Measurements from ENCODE around the gene FAM193B. TPM values are rescaled to one million over a fixed set of nuclear protein-coding genes. Genes with fewer than 3 reads are reported as not detected.
A peak's percentile ranks its signal among the peaks of the same experiment; 100 is the strongest.

FAM193B gene
- total RNA-seq, 4 donors from 2014 or later = 16.5 to 117 (median 39.4) TPM

GRCh38 chr5:177484902-177485549 lies 69.3 kb downstream of the FAM193B start:
- TF ChIP-seq, protein P1, sequence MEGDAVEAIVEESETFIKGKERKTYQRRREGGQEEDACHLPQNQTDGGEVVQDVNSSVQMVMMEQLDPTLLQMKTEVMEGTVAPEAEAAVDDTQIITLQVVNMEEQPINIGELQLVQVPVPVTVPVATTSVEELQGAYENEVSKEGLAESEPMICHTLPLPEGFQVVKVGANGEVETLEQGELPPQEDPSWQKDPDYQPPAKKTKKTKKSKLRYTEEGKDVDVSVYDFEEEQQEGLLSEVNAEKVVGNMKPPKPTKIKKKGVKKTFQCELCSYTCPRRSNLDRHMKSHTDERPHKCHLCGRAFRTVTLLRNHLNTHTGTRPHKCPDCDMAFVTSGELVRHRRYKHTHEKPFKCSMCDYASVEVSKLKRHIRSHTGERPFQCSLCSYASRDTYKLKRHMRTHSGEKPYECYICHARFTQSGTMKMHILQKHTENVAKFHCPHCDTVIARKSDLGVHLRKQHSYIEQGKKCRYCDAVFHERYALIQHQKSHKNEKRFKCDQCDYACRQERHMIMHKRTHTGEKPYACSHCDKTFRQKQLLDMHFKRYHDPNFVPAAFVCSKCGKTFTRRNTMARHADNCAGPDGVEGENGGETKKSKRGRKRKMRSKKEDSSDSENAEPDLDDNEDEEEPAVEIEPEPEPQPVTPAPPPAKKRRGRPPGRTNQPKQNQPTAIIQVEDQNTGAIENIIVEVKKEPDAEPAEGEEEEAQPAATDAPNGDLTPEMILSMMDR (IDR thresholded peaks at IDR 0.05) = no peak
- no peak for TF ChIP-seq POLR2A (IDR thresholded peaks at IDR 0.05)
- H3K36me3 ChIP-seq = no peaks in the 10 kb centered on the region
- peaks cover 3 to 17% of the 10 kb centered on the region in 2 donors for H3K4me1 ChIP-seq
- DNase-seq = peak in 1 of 2 donors; percentile 15
- H3K27ac ChIP-seq = peak overlapping the region; percentile 18 to 61
- no peak overlapping the region for H3K4me3 ChIP-seq
- H3K27me3 ChIP-seq = no peaks in the 10 kb centered on the region
- intact Hi-C loops (cut with DNase I; ENCODE audit: low total_unique reads) = no loop called here
- no peaks in the 10 kb centered on the region for H3K9me3 ChIP-seq

DNA sequence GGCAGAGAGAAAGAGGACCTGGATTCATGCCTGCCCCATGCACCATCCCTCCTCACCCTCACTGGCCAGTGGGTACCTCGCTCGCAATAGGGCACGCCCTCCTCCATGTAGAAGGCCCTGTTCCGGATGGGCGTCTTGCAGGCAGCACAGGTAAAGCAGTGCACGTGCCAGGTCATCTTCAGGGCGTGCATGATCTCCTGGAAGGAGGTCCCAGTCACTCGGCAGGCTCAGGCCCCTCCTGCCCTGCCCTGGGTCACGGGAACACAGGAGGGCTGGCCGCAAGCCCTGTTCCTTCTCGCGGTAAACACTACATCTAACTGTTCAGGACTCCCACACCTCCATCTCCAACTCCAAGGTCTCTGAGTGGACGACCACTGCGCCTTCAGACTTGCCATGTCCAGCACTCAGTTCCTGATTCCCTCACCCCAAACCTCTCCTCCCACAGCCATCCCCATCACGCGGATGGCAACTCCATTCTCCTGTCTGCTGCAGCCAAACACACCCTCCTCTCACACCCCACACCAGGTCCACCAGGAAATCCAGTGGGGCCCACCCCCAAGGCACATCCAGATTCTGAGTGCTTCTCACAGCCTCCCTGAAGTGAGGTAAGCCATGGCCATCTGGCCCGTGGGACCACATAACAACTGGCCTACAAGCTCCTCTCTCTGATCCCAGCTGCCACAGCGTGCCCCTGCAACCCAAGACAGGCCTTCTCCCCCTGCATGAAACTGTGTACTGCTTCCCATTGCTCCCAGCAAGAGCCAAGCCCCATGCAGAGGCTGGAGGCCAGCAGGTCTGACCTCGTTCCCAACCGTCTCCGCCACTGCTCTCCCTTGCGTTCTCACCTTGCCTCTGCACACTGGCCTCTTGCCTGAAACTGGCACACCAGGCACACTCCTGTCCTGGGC lies 70.1 kb downstream of the FAM193B start:
- H3K4me3 ChIP-seq = no peak overlapping the region
- TF ChIP-seq, protein P1 (IDR thresholded peaks at IDR 0.05) = no peak
- TF ChIP-seq POLR2A (IDR thresholded peaks at IDR 0.05) = no peak
- peak; percentile 23 to 55 for DNase-seq
- H3K4me1 ChIP-seq = peaks cover 3 to 22% of the 10 kb centered on the region in 2 donors
- intact Hi-C loops (cut with DNase I; ENCODE audit: low total_unique reads) = no loop called here
- H3K36me3 ChIP-seq = no peaks in the 10 kb centered on the region
- no peaks in the 10 kb centered on the region for H3K9me3 ChIP-seq
- peak overlapping the region; percentile 18 to 61 for H3K27ac ChIP-seq
- no peaks in the 10 kb centered on the region for H3K27me3 ChIP-seq

DNA sequence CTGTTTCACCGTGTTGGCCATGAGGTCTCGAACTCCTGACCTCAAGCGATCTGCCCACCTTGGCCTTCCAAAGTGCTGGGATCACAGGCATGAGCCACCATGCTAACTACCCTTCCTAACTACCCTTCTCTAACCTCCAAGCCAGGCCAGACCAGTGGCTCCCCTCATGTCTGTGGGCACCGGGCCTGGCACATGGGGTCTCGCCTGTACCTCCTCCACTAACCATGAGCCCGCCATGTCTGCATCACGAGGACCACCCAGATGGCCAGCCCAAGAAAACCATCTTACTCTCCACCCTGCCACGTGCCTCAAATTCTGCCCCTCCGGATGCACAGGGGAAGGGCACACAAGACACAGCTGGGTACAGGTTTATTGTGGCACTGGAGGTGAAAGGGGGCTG lies 71.3 kb downstream of the FAM193B start:
- TF ChIP-seq, protein P1 (IDR thresholded peaks at IDR 0.05) = no peak
- TF ChIP-seq POLR2A (IDR thresholded peaks at IDR 0.05) = no peak
- H3K27me3 ChIP-seq = no peaks in the 10 kb centered on the region
- H3K36me3 ChIP-seq = no peaks in the 10 kb centered on the region
- intact Hi-C loops (cut with DNase I; ENCODE audit: low total_unique reads) = no loop called here
- no peaks in the 10 kb centered on the region for H3K9me3 ChIP-seq
- no peak overlapping the region for H3K4me3 ChIP-seq
- peaks cover 3 to 32% of the 10 kb centered on the region in 2 donors for H3K4me1 ChIP-seq
- H3K27ac ChIP-seq = peak overlapping the region; percentile 27 to 61
- DNase-seq = peak in 1 of 2 donors; percentile 16

GRCh38 chr5:177482359-177482795 lies 72.0 kb downstream of the FAM193B start:
- Histone ChIP-seq H3K4me3 (no peak overlapping the region), H3K27ac (peak overlapping the region in 1 of 2 donors; percentile 8), H3K36me3 (no peaks in the 10 kb centered on the region), H3K27me3 (no peaks in the 10 kb centered on the region), H3K9me3 (no peaks in the 10 kb centered on the region), H3K4me1 (peaks cover 3 to 37% of the 10 kb centered on the region in 2 donors)
- DNase-seq = peak; percentile 23 to 46
- TF ChIP-seq POLR2A (IDR thresholded peaks at IDR 0.05) = no peak
- TF ChIP-seq, protein P1 (IDR thresholded peaks at IDR 0.05) = no peak
- intact Hi-C loops (cut with DNase I; ENCODE audit: low total_unique reads) = no loop called here

DNA sequence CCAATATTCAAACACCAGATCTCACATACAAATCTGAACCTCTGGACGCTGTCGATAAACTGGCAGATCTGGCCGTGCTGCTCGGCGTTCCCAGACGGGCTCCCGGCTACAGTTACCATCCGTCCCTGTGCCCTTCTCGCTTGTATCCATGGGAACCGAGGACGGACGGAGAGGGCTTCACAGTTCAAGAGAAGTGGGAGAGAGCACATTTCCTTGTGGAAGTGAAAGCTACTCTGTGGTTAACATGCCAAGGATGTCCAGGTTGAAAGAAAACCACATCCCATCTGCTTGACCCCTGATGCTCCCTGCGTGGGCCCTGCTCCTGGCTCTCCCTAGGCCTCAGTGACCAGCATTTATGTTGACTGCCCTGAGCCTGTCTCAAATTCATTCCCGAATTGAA lies 74.6 kb downstream of the FAM193B start:
- Histone ChIP-seq H3K36me3 (no peaks in the 10 kb centered on the region), H3K9me3 (no peaks in the 10 kb centered on the region), H3K27ac (peak overlapping the region; percentile 77 to 86), H3K4me3 (no peak overlapping the region), H3K4me1 (peaks cover under 1 to 33% of the 10 kb centered on the region in 2 donors), H3K27me3 (no peaks in the 10 kb centered on the region)
- DNase-seq = peak; percentile 58 to 60
- TF ChIP-seq, protein P1 (IDR thresholded peaks at IDR 0.05) = no peak
- TF ChIP-seq POLR2A (IDR thresholded peaks at IDR 0.05) = no peak
- intact Hi-C loops (cut with DNase I; ENCODE audit: low total_unique reads) = no loop called here

All from uterus (tissue), 4 donors.